HG03432 (cell line): ENCODE data around the gene GALNT17.

Experiments
- ATAC-seq: cut with Tn5 transposase; IDR thresholded peaks from one replicate; pipeline ENCODE4 v1.9.1; 2021; ENCODE audit warnings: mild to moderate bottlenecking, moderate library complexity; ENCODE audit not compliant: unreplicated experiment

The GALNT17 gene

GRCh38 chr7:71272509-71273490, 140.9 kb downstream of the GALNT17 start:
- no peak for ATAC-seq

GRCh38 chr7:71278257-71278656, 146.3 kb downstream of the GALNT17 start:
- no peak for ATAC-seq

GRCh38 chr7:71281261-71281660, 149.3 kb downstream of the GALNT17 start:
- ATAC-seq = no peak

GRCh38 chr7:71283802-71284201, 151.9 kb downstream of the GALNT17 start:
- ATAC-seq = no peak

GRCh38 chr7:71285571-71286145, 153.7 kb downstream of the GALNT17 start:
- ATAC-seq = no peak

- ATAC-seq = no peak
These were observed 154.4 kb downstream of the GALNT17 start for GRCh38 chr7:71286336-71286735.

GRCh38 chr7:71286924-71287323, 155.0 kb downstream of the GALNT17 start:
- ATAC-seq = no peak

- no peak for ATAC-seq
These were observed 158.5 kb downstream of the GALNT17 start for GRCh38 chr7:71290452-71290851.

GRCh38 chr7:71298378-71298777, 166.4 kb downstream of the GALNT17 start:
- ATAC-seq = no peak

- ATAC-seq = no peak
These were observed 168.1 kb downstream of the GALNT17 start for GRCh38 chr7:71300086-71300485.

GRCh38 chr7:71300603-71301002, 168.7 kb downstream of the GALNT17 start:
- ATAC-seq = no peak

- ATAC-seq = no peak
These were observed 169.2 kb downstream of the GALNT17 start for GRCh38 chr7:71301167-71301566.

GRCh38 chr7:71303566-71303965, 171.6 kb downstream of the GALNT17 start:
- ATAC-seq = no peak

GRCh38 chr7:71308096-71308495, 176.2 kb downstream of the GALNT17 start:
- no peak for ATAC-seq

GRCh38 chr7:71311576-71311975, 179.6 kb downstream of the GALNT17 start:
- ATAC-seq = no peak

GRCh38 chr7:71312755-71313490, 181.0 kb downstream of the GALNT17 start:
- no peak for ATAC-seq

GRCh38 chr7:71313553-71313952, 181.6 kb downstream of the GALNT17 start:
- no peak for ATAC-seq

GRCh38 chr7:71320916-71321315, 189.0 kb downstream of the GALNT17 start:
- ATAC-seq = no peak

GRCh38 chr7:71322201-71322600, 190.3 kb downstream of the GALNT17 start:
- no peak for ATAC-seq

- no peak for ATAC-seq
These were observed 191.8 kb downstream of the GALNT17 start for GRCh38 chr7:71323726-71324125.

GRCh38 chr7:71325151-71325550, 193.2 kb downstream of the GALNT17 start:
- no peak for ATAC-seq

GRCh38 chr7:71326595-71326994, 194.7 kb downstream of the GALNT17 start:
- ATAC-seq = no peak
